LNCaP clone FGC (cell line): ENCODE data around the gene NRGN.

Source experiments
- DNase-seq: peaks from one replicate; pipeline ENCODE4 v3.0.0-alpha.2; 2011; ENCODE audit warnings: low read depth
- H3K4me3 ChIP-seq: 2 replicates; pipeline ENCODE4 v1.5.1; 2011; ENCODE audit warnings: mild to moderate bottlenecking, low read depth, low read length, control low read depth
- CTCF ChIP-seq: IDR thresholded peaks from 2 replicates; pipeline ENCODE4 v1.5.1; 2012; ENCODE audit warnings: mild to moderate bottlenecking; ENCODE audit not compliant: control insufficient read depth, insufficient read depth; ENCODE audit errors: extremely low read depth

Gene NRGN

GRCh38 chr11:124717421-124717785 is 22.3 kb upstream of the NRGN start:
- no peak for DNase-seq
- TF ChIP-seq CTCF, result no peak
- no peak overlapping the region for H3K4me3 ChIP-seq

- H3K4me3 ChIP-seq, result no peak overlapping the region
Observed at GRCh38 chr11:124717786-124718651, 21.7 kb upstream of the NRGN start.

GRCh38 chr11:124718801-124719200 is 20.9 kb upstream of the NRGN start:
- TF ChIP-seq CTCF, result no peak
- no peak overlapping the region for H3K4me3 ChIP-seq
- DNase-seq, result no peak

More at GRCh38 chr11:124717786-124718651, 21.7 kb upstream of the NRGN start:
- TF ChIP-seq CTCF, result no peak
- no peak for DNase-seq

- DNase-seq, result no peak
- H3K4me3 ChIP-seq, result no peak overlapping the region
- TF ChIP-seq CTCF, result no peak
Observed at GRCh38 chr11:124719534-124719933, 20.2 kb upstream of the NRGN start.

- TF ChIP-seq CTCF, result no peak
- DNase-seq, result no peak
- H3K4me3 ChIP-seq, result no peak overlapping the region
Observed at GRCh38 chr11:124722176-124722575, 17.6 kb upstream of the NRGN start.

GRCh38 chr11:124724979-124725718 is 14.6 kb upstream of the NRGN start:
- DNase-seq, result no peak
- H3K4me3 ChIP-seq, result no peak overlapping the region
- TF ChIP-seq CTCF, result no peak

GRCh38 chr11:124725719-124726105 is 14.0 kb upstream of the NRGN start:
- no peak overlapping the region for H3K4me3 ChIP-seq
- DNase-seq, result no peak
- no peak for TF ChIP-seq CTCF
